ENCODE measurements around the gene IPO5.
"Not testable (repeated sequence)": the region's sequence is repeated elsewhere in the genome, so short reads cannot be mapped to it uniquely, and the experiment has no call there.

The IPO5 gene

DNA sequence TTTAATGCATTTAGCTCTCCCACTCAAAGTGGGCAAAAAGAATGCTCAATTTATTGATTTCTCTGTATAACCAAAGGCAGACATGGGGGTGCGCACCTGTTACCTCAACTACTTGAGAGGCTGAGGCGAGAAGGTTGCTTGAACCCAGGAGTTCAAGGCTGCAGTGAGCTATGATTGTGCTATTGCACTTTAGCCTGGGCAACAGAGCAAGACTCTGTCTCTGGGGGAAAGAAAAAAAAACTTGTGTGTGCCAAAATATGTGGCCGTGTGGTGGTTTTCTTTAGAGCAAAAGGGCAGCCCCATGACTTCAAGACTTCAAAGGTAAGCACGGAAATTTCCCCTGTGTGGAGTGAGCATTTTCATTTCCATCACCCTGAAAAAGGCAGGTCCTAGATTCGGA lies 81.9 kb downstream of the IPO5 start:
- Histone ChIP-seq H3K36me3 (ENCODE audit: control insufficient read depth, insufficient read depth, low read length) (no peaks in the 10 kb centered on the region), H3K4me3 (ENCODE audit: extremely low read depth, insufficient read depth, low read length, poor library complexity, severe bottlenecking) (no peak overlapping the region), H3K9me3 (ENCODE audit: control insufficient read depth, low read length) (no peaks in the 10 kb centered on the region), H3K4me1 (ENCODE audit: control insufficient read depth, insufficient read depth, low read length, poor library complexity, severe bottlenecking) (peaks cover 3% of the 10 kb centered on the region), H3K27ac (ENCODE audit: low read depth, low read length, severe bottlenecking) (no peak overlapping the region)
- 82 to 91% methylated on average over 4 to 5 of the region's 5 CpGs for WGBS, 2 experiments (ENCODE audit: insufficient coverage in 2 of 2)

DNA sequence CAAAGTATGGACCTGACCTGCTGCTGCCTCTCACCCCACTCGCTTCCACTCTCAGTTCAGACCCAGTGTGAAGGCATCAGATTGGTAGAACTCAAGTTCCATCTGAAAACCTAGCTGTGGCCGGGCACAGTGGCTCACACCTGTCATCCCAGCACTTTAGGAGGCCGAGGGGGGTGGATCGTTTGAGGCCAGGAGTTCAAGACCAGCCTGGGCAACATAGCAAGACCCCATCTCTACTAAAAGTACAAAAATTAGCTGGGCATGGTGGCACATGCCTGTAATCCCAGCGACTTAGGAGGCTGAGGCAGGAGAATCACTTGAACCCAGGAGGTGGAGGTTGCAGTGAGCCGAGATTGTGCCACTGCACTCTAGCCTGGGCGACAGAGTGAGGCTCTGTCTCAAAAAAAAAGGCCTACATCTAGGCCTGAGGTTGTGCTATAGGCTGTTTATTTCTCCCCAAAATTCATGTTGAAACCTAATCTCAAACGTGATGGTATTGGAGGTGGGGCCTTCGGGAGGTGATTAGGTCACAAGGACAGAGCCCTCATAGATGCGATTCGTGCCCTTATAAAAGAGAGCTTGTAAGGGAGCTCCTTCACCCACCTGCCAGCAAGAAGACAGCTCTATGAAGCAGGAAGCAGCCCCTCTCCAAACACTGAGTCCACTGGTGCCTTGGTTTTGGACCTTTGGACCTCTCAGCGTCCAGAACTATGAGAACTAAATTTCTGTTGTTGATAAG lies 83.3 kb downstream of the IPO5 start:
- H3K4me1 ChIP-seq (ENCODE audit: control insufficient read depth, insufficient read depth, low read length, poor library complexity, severe bottlenecking); H3K36me3 ChIP-seq (ENCODE audit: control insufficient read depth, insufficient read depth, low read length); H3K9me3 ChIP-seq (ENCODE audit: control insufficient read depth, low read length); H3K4me3 ChIP-seq (ENCODE audit: extremely low read depth, insufficient read depth, low read length, poor library complexity, severe bottlenecking); H3K27ac ChIP-seq (ENCODE audit: low read depth, low read length, severe bottlenecking): not testable (repeated sequence)
- 86 to 98% methylated on average over 3 to 5 of the region's 12 CpGs for WGBS, 2 experiments (ENCODE audit: insufficient coverage in 2 of 2)

DNA sequence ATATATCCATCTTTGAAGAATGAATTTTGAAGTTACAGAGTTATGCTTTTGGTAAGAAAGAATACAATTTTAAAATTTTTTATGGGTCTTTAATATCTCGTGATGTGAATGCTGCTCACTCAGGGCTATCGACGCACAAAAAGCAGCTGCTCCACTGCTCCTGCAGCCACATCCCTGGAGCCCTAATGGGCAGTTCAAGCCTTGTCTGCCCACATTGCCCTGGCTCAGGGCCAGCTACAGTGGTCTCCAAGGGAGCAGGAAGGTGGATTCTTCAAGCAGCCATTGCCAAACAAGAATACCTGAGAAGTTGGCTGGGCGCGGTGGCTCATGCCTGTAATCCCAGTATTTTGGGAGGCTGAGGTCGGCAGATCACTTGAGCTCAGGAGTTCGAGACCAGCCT lies 85.8 kb downstream of the IPO5 start:
- H3K9me3 ChIP-seq (ENCODE audit: control insufficient read depth, low read length): no peaks in the 10 kb centered on the region
- H3K36me3 ChIP-seq (ENCODE audit: control insufficient read depth, insufficient read depth, low read length): no peaks in the 10 kb centered on the region
- H3K4me3 ChIP-seq (ENCODE audit: extremely low read depth, insufficient read depth, low read length, poor library complexity, severe bottlenecking): no peak overlapping the region
- H3K4me1 ChIP-seq (ENCODE audit: control insufficient read depth, insufficient read depth, low read length, poor library complexity, severe bottlenecking): no peaks in the 10 kb centered on the region
- H3K27ac ChIP-seq (ENCODE audit: low read depth, low read length, severe bottlenecking): no peak overlapping the region
- WGBS, 2 experiments (ENCODE audit: insufficient coverage in 2 of 2): 89 to 98% methylated on average over 3 to 7 of the region's 7 CpGs

DNA sequence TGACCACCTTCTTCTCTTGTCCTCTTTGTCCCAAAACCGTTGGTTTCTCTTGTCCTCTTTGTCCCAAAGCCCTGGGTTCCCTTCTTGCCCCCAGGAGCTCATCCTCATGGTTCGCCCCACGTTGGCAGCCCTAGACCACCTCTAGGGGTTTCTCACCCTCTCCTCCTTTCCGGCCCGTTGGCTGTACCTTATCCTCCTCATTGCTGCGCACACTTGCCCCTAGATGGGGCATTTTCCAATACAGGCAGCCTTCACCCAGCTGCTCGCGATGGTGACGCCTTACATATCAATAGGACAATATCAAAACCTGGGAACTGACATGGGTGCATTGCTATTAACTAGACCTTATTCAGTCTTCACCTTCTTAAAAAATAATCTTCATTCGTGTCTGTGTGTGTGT lies 86.5 kb downstream of the IPO5 start:
- H3K4me3 ChIP-seq (ENCODE audit: extremely low read depth, insufficient read depth, low read length, poor library complexity, severe bottlenecking): no peak overlapping the region
- H3K36me3 ChIP-seq (ENCODE audit: control insufficient read depth, insufficient read depth, low read length): no peaks in the 10 kb centered on the region
- no peaks in the 10 kb centered on the region for H3K9me3 ChIP-seq (ENCODE audit: control insufficient read depth, low read length)
- WGBS, 2 experiments (ENCODE audit: insufficient coverage in 2 of 2): 75 to 86% methylated on average over 3 to 9 of the region's 10 CpGs
- H3K4me1 ChIP-seq (ENCODE audit: control insufficient read depth, insufficient read depth, low read length, poor library complexity, severe bottlenecking): no peaks in the 10 kb centered on the region
- no peak overlapping the region for H3K27ac ChIP-seq (ENCODE audit: low read depth, low read length, severe bottlenecking)

DNA sequence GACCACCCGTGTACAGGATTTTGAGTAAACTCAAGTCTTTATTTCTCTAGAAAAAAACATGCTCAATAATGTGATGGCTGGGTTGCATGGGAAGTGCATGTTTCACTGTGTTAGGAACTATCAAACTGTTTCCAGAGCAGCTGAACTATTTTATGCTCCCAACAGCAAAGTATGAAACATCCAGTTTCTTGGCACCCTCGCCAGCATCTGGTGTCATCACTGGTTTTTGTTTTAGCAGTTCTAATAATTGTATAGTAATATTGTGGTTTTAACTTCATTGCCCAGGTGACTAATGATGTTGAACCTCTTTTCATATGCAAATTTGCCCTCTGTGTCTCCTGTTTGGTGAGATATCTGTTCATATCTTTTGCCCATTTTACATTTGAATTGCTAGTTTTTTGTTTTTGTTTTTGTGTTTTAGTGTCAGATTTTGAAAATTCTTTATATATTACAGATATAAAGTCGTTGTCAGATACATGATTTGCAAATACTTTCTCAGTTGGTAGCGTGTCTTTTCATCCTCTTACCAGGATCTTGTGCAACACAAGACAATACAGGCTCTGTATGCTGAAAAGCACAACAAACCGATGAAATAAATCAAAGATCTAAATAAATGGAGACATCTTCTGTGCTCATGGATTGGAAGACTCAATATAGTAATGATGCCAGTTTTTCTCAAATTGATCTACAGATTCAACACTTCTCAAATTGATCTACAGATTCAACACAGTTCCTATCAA lies 87.8 kb downstream of the IPO5 start:
- WGBS, 2 experiments (ENCODE audit: insufficient coverage in 2 of 2): 100% methylated on average over 1 to 3 of the region's 5 CpGs
- H3K4me1 ChIP-seq (ENCODE audit: control insufficient read depth, insufficient read depth, low read length, poor library complexity, severe bottlenecking): no peaks in the 10 kb centered on the region

DNA sequence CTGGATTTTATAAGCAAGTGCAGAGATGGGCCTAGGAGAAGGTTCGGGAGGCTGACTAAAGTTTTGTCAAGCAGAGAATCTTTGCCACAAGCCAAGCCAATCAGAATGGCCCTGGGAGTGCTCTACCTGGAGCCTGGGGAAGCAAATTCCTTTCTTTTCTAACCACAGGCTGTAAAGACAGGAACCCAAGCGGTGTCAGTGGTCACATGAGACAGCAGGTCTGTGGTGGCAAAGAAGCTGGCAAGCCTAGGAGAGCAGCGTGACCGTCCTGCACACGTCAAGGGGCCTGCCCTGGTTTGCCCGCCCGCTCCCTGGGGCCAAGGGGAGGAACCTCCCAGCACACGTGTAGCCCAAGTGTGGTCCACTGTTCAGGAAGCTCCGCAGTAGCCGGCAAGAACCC lies 90.8 kb downstream of the IPO5 start:
- WGBS, 2 experiments (ENCODE audit: insufficient coverage in 2 of 2): 82 to 96% methylated on average over 6 to 8 of the region's 10 CpGs
- H3K4me3 ChIP-seq (ENCODE audit: extremely low read depth, insufficient read depth, low read length, poor library complexity, severe bottlenecking): no peak overlapping the region
- no peaks in the 10 kb centered on the region for H3K9me3 ChIP-seq (ENCODE audit: control insufficient read depth, low read length)
- H3K27ac ChIP-seq (ENCODE audit: low read depth, low read length, severe bottlenecking): no peak overlapping the region
- H3K36me3 ChIP-seq (ENCODE audit: control insufficient read depth, insufficient read depth, low read length): no peaks in the 10 kb centered on the region
- H3K4me1 ChIP-seq (ENCODE audit: control insufficient read depth, insufficient read depth, low read length, poor library complexity, severe bottlenecking): no peaks in the 10 kb centered on the region

More for the DNA sequence above, 87.8 kb downstream of the IPO5 start:
- Histone ChIP-seq H3K27ac (ENCODE audit: low read depth, low read length, severe bottlenecking) (no peak overlapping the region), H3K9me3 (ENCODE audit: control insufficient read depth, low read length) (no peaks in the 10 kb centered on the region), H3K4me3 (ENCODE audit: extremely low read depth, insufficient read depth, low read length, poor library complexity, severe bottlenecking) (no peak overlapping the region), H3K36me3 (ENCODE audit: control insufficient read depth, insufficient read depth, low read length) (no peaks in the 10 kb centered on the region)

DNA sequence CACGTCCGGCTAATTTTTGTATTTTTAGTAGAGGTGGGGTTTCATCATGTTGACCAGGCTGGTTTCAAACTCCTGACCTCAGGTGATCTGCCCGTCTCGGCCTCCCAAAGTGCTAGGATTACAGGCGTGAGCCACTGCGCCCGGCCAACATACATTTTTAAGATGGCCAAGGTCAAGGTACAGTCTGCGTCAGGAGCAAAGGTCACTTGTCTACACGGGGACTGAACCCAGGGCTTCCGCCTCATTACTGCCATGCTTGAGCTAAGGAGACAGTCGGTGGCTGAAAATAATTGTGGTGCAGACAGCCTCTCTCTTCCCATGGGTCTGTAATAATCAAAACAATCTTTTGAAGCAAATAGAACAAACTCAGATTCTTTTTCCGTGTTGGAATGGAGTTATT lies 94.3 kb downstream of the IPO5 start:
- not testable (repeated sequence) for H3K4me3 ChIP-seq (ENCODE audit: extremely low read depth, insufficient read depth, low read length, poor library complexity, severe bottlenecking); H3K36me3 ChIP-seq (ENCODE audit: control insufficient read depth, insufficient read depth, low read length); H3K4me1 ChIP-seq (ENCODE audit: control insufficient read depth, insufficient read depth, low read length, poor library complexity, severe bottlenecking); H3K27ac ChIP-seq (ENCODE audit: low read depth, low read length, severe bottlenecking); H3K9me3 ChIP-seq (ENCODE audit: control insufficient read depth, low read length)
- WGBS, 2 experiments (ENCODE audit: insufficient coverage in 2 of 2): 92 to 93% methylated on average over 9 to 10 of the region's 12 CpGs

DNA sequence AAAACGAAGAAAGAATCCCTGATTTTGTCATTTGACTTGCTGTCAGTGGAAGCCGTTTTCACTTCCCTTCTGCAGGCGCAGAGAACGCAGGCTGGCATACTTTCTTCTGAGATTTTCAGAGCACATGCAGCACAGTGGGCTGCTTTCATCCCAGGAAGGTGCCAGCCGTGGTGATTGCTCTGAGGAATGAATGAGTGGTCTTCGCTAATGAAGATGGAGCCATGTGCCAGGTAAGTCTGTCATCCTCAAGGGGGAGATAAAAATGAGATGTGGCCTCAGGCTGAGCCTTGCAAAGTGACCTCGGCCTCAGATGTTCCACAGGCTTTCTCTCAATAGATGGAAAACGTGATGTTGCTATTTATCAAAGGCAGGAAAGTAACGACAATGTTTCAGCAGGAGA lies 94.8 kb downstream of the IPO5 start:
- H3K4me3 ChIP-seq (ENCODE audit: extremely low read depth, insufficient read depth, low read length, poor library complexity, severe bottlenecking): no peak overlapping the region
- no peaks in the 10 kb centered on the region for H3K4me1 ChIP-seq (ENCODE audit: control insufficient read depth, insufficient read depth, low read length, poor library complexity, severe bottlenecking)
- no peaks in the 10 kb centered on the region for H3K36me3 ChIP-seq (ENCODE audit: control insufficient read depth, insufficient read depth, low read length)
- H3K9me3 ChIP-seq (ENCODE audit: control insufficient read depth, low read length): no peaks in the 10 kb centered on the region
- WGBS, 2 experiments (ENCODE audit: insufficient coverage in 2 of 2): 82 to 84% methylated on average over 8 to 9 of the region's 9 CpGs
- H3K27ac ChIP-seq (ENCODE audit: low read depth, low read length, severe bottlenecking): no peak overlapping the region

DNA sequence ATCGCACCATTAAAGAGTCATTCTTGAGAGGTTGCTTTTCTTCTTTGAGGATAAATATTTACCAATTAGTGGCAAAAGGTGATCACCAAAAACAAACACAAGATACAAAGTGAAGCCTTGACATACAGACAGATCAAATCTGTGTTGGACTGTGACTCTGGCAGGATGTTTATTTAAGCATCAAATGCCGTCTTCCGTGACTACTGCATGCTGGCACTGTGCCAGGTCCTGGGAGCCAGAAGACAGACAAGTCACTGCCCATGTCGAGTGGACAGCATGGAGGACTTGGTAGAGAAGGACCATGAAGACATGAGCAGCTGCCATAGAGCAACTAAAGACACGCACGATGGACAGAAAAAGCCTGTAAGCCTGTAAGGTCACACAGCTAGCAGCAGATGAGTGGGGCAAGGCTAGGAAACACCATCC lies 96.6 kb downstream of the IPO5 start:
- Histone ChIP-seq H3K4me1 (ENCODE audit: control insufficient read depth, insufficient read depth, low read length, poor library complexity, severe bottlenecking) (no peaks in the 10 kb centered on the region), H3K36me3 (ENCODE audit: control insufficient read depth, insufficient read depth, low read length) (no peaks in the 10 kb centered on the region), H3K27ac (ENCODE audit: low read depth, low read length, severe bottlenecking) (no peak overlapping the region), H3K9me3 (ENCODE audit: control insufficient read depth, low read length) (no peaks in the 10 kb centered on the region), H3K4me3 (ENCODE audit: extremely low read depth, insufficient read depth, low read length, poor library complexity, severe bottlenecking) (no peak overlapping the region)
- WGBS, 2 experiments (ENCODE audit: insufficient coverage in 2 of 2): 89% methylated on average over 3 to 5 of the region's 6 CpGs

DNA sequence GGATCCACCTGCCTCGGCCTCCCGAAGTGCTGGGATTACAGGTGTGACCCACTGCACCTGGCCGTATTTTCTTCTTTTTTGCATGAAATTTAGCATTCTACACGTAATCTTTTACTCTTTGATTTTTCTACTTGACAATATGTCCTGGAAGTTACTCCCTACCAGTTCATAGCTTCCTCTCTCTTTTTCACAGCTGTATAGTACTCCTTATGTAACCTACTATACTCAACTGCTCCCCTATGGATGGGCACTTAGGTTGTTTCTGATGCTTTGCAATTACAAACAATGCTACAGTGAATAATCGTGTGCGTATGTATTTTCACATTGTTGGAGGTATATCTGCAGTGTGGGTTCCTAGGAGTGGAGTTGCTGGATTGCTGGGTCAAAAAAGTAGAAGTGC lies 98.9 kb downstream of the IPO5 start:
- WGBS, 2 experiments (ENCODE audit: insufficient coverage in 2 of 2): 86 to 97% methylated on average over 5 to 6 of the region's 6 CpGs
- H3K36me3 ChIP-seq (ENCODE audit: control insufficient read depth, insufficient read depth, low read length): no peaks in the 10 kb centered on the region
- H3K4me1 ChIP-seq (ENCODE audit: control insufficient read depth, insufficient read depth, low read length, poor library complexity, severe bottlenecking): no peaks in the 10 kb centered on the region
- no peaks in the 10 kb centered on the region for H3K9me3 ChIP-seq (ENCODE audit: control insufficient read depth, low read length)
- H3K27ac ChIP-seq (ENCODE audit: low read depth, low read length, severe bottlenecking): no peak overlapping the region
- no peak overlapping the region for H3K4me3 ChIP-seq (ENCODE audit: extremely low read depth, insufficient read depth, low read length, poor library complexity, severe bottlenecking)

DNA sequence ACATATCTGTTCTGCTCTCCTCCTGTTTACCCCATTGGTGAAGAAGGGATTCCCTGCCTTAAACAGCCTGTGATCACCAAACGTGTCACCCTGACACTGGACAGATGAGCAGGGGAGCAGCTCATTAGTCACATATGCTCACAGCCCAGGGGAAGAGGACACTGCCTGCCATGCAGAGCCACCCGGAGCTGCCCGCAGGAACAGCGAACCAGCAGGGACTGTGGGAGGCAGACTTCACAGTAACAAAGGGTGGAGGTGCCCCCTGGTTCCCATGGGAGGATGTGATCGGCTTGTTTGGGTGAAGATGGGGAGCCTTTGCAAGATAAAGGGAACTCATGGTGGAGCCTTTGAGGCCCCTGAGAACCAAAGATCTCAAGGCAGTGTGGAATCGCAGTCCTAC lies 100.8 kb downstream of the IPO5 start:
- no peaks in the 10 kb centered on the region for H3K36me3 ChIP-seq (ENCODE audit: control insufficient read depth, insufficient read depth, low read length)
- H3K4me1 ChIP-seq (ENCODE audit: control insufficient read depth, insufficient read depth, low read length, poor library complexity, severe bottlenecking): no peaks in the 10 kb centered on the region
- H3K4me3 ChIP-seq (ENCODE audit: extremely low read depth, insufficient read depth, low read length, poor library complexity, severe bottlenecking): no peak overlapping the region
- no peak overlapping the region for H3K27ac ChIP-seq (ENCODE audit: low read depth, low read length, severe bottlenecking)
- 81 to 84% methylated on average over 3 to 6 of the region's 6 CpGs for WGBS, 2 experiments (ENCODE audit: insufficient coverage in 2 of 2)
- no peaks in the 10 kb centered on the region for H3K9me3 ChIP-seq (ENCODE audit: control insufficient read depth, low read length)
